ENCODE data around the gene CHN2. TPM values are rescaled to one million over a fixed set of nuclear protein-coding genes. Genes with fewer than 3 reads are reported as not detected.
"Not testable (repeated sequence)": the region's sequence is repeated elsewhere in the genome, so short reads cannot be mapped to it uniquely, and the experiment has no call there.

Gene CHN2
- total RNA-seq, 4 donors from 2014 or later, result 8.0 to 9.8 (median 8.9) TPM

GRCh38 chr7:29518616-29519015, 324.0 kb downstream of the CHN2 start:
- Histone ChIP-seq H3K27me3 (no peaks in the 10 kb centered on the region), H3K4me3 (no peak overlapping the region)
- no peak for TF ChIP-seq POLR2A (IDR thresholded peaks at IDR 0.05; ENCODE audit: low read depth)
- TF ChIP-seq EP300 (IDR thresholded peaks at IDR 0.05), result no peak
- TF ChIP-seq POLR2AphosphoS5 (IDR thresholded peaks at IDR 0.05), result no peak
- TF ChIP-seq CTCF (IDR thresholded peaks at IDR 0.05), result no peak

GRCh38 chr7:29523728-29524127, 329.2 kb downstream of the CHN2 start:
- H3K9me3 ChIP-seq, result peaks cover 0 to 13% (median 2%) of the 10 kb centered on the region in 4 donors
- no peaks in the 10 kb centered on the region for H3K36me3 ChIP-seq
- no peaks in the 10 kb centered on the region for H3K4me1 ChIP-seq
- no peak overlapping the region for H3K27ac ChIP-seq (replicated peaks in 1 of 4)
- no peak for DNase-seq (ENCODE audit: extremely low spot score)
- 68% methylated on average over 2 of the region's 2 CpGs for WGBS
- no peak for TF ChIP-seq EP300 (IDR thresholded peaks at IDR 0.05)
- no peak for TF ChIP-seq CTCF (IDR thresholded peaks at IDR 0.05)
- no peak for TF ChIP-seq POLR2A (IDR thresholded peaks at IDR 0.05; ENCODE audit: low read depth)
- no peak for TF ChIP-seq POLR2AphosphoS5 (IDR thresholded peaks at IDR 0.05)
- intact Hi-C loops (cut with DNase I), result no loop called here
- H3K4me3 ChIP-seq, result no peak overlapping the region
- H3K27me3 ChIP-seq, result no peaks in the 10 kb centered on the region

More at GRCh38 chr7:29518616-29519015, 324.0 kb downstream of the CHN2 start:
- WGBS, result 66% methylated on average over 1 of the region's 1 CpG
- peaks cover 0 to 4% (median 0%) of the 10 kb centered on the region in 4 donors for H3K36me3 ChIP-seq
- H3K9me3 ChIP-seq, result peaks cover 0 to 13% (median 2%) of the 10 kb centered on the region in 4 donors
- intact Hi-C loops (cut with DNase I), result no loop called here
- no peak for DNase-seq (ENCODE audit: extremely low spot score)
- no peaks in the 10 kb centered on the region for H3K4me1 ChIP-seq
- H3K27ac ChIP-seq (replicated peaks in 1 of 4), result no peak overlapping the region

GRCh38 chr7:29527505-29528108, 333.0 kb downstream of the CHN2 start:
- Histone ChIP-seq H3K36me3 (no peaks in the 10 kb centered on the region), H3K27me3 (no peaks in the 10 kb centered on the region), H3K4me1 (no peaks in the 10 kb centered on the region), H3K9me3 (peaks cover 0 to under 1% (median 0%) of the 10 kb centered on the region in 4 donors), H3K4me3 (no peak overlapping the region), H3K27ac (replicated peaks in 1 of 4) (no peak overlapping the region)
- intact Hi-C loops (cut with DNase I), result no loop called here
- 81% methylated on average over 4 of the region's 4 CpGs for WGBS
- TF ChIP-seq EP300 (IDR thresholded peaks at IDR 0.05) (no peak), CTCF (IDR thresholded peaks at IDR 0.05) (no peak), POLR2AphosphoS5 (IDR thresholded peaks at IDR 0.05) (no peak), POLR2A (IDR thresholded peaks at IDR 0.05; ENCODE audit: low read depth) (no peak)
- no peak for DNase-seq (ENCODE audit: extremely low spot score)

GRCh38 chr7:29528526-29528925, 334.0 kb downstream of the CHN2 start:
- H3K36me3 ChIP-seq; H3K27me3 ChIP-seq; DNase-seq (ENCODE audit: extremely low spot score); H3K4me3 ChIP-seq; H3K4me1 ChIP-seq; intact Hi-C loops (cut with DNase I); H3K27ac ChIP-seq (replicated peaks in 1 of 4); H3K9me3 ChIP-seq: not testable (repeated sequence)
- WGBS, result 85% methylated on average over 7 of the region's 7 CpGs

Other genes starting within 250 kb of the CHN2 start
- gene TRIL, start 236.4 kb upstream of the CHN2 start, total RNA-seq, result 1 to 10 TPM; 1.3 to 9.4 (median 5.5) TPM
- gene CPVL, start 48.2 kb upstream of the CHN2 start, total RNA-seq, result 10 to 100 TPM in 2 of 4 donors, 1 to 10 TPM in 2; 8.0 to 28.5 (median 11.3) TPM